Measurements from ENCODE around the gene SOD1. TPM values are rescaled to one million over a fixed set of nuclear protein-coding genes. Genes with fewer than 3 reads are reported as not detected.

Gene SOD1
- total and polyA plus RNA-seq, 8 donors: 45.5 to 358 (median 177) TPM

DNA sequence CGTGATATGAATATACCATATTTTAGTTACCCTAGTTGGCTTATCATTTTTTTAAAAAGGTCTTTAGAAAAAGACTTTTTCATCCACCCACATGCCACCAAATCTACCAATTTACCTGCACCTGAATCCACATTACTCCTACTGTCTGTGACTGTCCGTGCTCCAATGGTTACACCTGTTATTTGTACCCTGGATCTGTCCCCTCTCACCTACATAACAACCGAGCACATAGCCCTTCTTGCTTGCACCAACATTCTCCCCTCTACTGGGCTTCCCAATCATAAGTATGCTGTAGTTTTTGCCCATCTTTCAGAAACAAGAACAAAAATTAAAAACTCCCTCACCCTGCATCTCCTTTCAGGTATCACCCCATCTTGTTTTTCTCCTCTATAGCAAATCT, 17.6 kb downstream of the SOD1 start:
- intact Hi-C loops (cut with DNase I; ENCODE audit: low total_unique reads): no loop called here
- TF ChIP-seq EP300 (IDR thresholded peaks at IDR 0.05) (no peak), POLR2A (IDR thresholded peaks at IDR 0.05) (no peak), POLR2AphosphoS5 (IDR thresholded peaks at IDR 0.05) (no peak)
- TF ChIP-seq, protein P1, sequence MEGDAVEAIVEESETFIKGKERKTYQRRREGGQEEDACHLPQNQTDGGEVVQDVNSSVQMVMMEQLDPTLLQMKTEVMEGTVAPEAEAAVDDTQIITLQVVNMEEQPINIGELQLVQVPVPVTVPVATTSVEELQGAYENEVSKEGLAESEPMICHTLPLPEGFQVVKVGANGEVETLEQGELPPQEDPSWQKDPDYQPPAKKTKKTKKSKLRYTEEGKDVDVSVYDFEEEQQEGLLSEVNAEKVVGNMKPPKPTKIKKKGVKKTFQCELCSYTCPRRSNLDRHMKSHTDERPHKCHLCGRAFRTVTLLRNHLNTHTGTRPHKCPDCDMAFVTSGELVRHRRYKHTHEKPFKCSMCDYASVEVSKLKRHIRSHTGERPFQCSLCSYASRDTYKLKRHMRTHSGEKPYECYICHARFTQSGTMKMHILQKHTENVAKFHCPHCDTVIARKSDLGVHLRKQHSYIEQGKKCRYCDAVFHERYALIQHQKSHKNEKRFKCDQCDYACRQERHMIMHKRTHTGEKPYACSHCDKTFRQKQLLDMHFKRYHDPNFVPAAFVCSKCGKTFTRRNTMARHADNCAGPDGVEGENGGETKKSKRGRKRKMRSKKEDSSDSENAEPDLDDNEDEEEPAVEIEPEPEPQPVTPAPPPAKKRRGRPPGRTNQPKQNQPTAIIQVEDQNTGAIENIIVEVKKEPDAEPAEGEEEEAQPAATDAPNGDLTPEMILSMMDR (IDR thresholded peaks at IDR 0.05): no peak

DNA sequence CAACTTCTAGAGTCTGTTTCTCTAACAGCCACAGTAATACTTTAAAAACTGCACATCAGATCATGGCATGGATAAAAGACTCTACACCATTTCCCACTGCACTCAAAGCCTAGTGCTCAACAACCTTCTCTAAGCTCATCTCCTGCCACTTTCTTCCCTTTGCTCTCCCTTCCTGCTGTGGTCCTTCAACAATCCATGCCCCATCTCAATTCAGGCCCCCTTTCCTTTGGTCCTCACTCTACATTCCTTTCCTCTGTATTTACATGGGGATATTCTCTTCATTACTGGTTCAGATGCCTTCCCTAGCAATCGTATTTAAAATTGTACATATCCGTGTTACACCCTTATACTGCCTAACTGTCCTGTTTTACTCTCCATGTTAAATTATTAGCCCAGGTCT, 19.0 kb downstream of the SOD1 start:
- no peak for TF ChIP-seq EP300 (IDR thresholded peaks at IDR 0.05)
- no peak for TF ChIP-seq POLR2A (IDR thresholded peaks at IDR 0.05)
- TF ChIP-seq POLR2AphosphoS5 (IDR thresholded peaks at IDR 0.05): no peak
- TF ChIP-seq, protein P1 (IDR thresholded peaks at IDR 0.05): no peak
- peaks cover 0 to 11% (median 3%) of the 10 kb centered on the region in 4 donors for H3K4me1 ChIP-seq
- no peaks in the 10 kb centered on the region for H3K9me3 ChIP-seq
- DNase-seq: no peak
- WGBS, 5 donors: 91 to 96% (median 93%) methylated on average over 2 of the region's 2 CpGs
- no peak overlapping the region for H3K4me3 ChIP-seq
- no peaks in the 10 kb centered on the region for H3K27me3 ChIP-seq
- H3K27ac ChIP-seq: no peak overlapping the region
- intact Hi-C loops (cut with DNase I; ENCODE audit: low total_unique reads): no loop called here
- H3K36me3 ChIP-seq: peaks cover 8 to 52% (median 38%) of the 10 kb centered on the region in 4 donors

More for the DNA sequence above, 17.6 kb downstream of the SOD1 start:
- no peak for DNase-seq
- peaks cover 0 to 40% (median 26%) of the 10 kb centered on the region in 4 donors for H3K36me3 ChIP-seq
- peaks cover 0 to 21% (median 8%) of the 10 kb centered on the region in 4 donors for H3K4me1 ChIP-seq
- no peak overlapping the region for H3K27ac ChIP-seq
- no peaks in the 10 kb centered on the region for H3K9me3 ChIP-seq
- WGBS, 5 donors: 94 to 98% (median 97%) methylated on average over 3 of the region's 3 CpGs
- no peak overlapping the region for H3K4me3 ChIP-seq
- no peaks in the 10 kb centered on the region for H3K27me3 ChIP-seq

DNA sequence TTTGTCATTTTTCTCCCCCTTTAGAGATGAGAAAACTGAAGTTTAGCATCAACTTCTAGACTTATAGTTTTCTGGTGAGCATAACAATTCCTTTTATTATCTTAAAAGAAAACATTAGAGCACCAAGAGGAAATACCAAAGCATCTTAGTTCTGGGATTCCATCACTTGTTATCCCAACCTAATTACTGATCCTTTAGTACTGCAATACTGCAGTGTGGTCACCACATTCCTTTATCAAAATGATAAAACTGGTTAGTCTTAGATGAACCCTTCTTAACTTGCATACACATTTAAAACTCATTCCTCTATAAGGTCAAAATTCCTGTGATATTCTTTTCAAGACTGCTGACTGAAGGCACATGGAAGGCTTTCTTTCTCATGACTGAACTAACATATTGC, 23.1 kb downstream of the SOD1 start:
- Histone ChIP-seq H3K4me3 (no peak overlapping the region), H3K4me1 (peaks cover 0 to 4% (median 0%) of the 10 kb centered on the region in 4 donors), H3K9me3 (no peaks in the 10 kb centered on the region), H3K27ac (no peak overlapping the region), H3K36me3 (peaks cover 24 to 88% (median 77%) of the 10 kb centered on the region in 4 donors), H3K27me3 (no peaks in the 10 kb centered on the region)
- DNase-seq: no peak
- intact Hi-C loops (cut with DNase I; ENCODE audit: low total_unique reads): no loop called here
- no peak for TF ChIP-seq EP300 (IDR thresholded peaks at IDR 0.05)
- no peak for TF ChIP-seq POLR2AphosphoS5 (IDR thresholded peaks at IDR 0.05)
- TF ChIP-seq POLR2A (IDR thresholded peaks at IDR 0.05): no peak
- TF ChIP-seq, protein P1 (IDR thresholded peaks at IDR 0.05): no peak

DNA sequence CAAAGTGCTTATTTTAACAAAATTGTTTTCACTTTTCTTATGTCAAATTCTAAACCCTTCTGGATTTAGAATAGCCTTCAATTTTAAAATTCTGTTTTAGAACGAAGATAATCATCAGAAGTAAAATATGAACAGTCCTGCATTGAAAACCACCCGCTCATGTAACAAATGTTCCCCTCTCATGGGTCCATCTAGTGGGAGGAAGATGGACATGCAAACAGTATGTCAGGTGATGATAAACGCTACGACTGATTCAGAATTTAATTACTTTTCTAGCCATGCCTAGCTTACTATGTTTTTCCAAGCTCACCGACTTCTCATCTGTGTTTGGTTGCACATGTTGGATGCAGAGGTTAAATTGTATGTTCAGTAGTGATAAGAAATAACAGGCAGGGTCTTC, 23.5 kb downstream of the SOD1 start:
- Histone ChIP-seq H3K27me3 (no peaks in the 10 kb centered on the region), H3K4me3 (no peak overlapping the region), H3K9me3 (no peaks in the 10 kb centered on the region), H3K36me3 (peaks cover 24 to 91% (median 81%) of the 10 kb centered on the region in 4 donors), H3K4me1 (peaks cover 0 to 4% (median 0%) of the 10 kb centered on the region in 4 donors), H3K27ac (no peak overlapping the region)
- intact Hi-C loops (cut with DNase I; ENCODE audit: low total_unique reads): no loop called here
- no peak for DNase-seq
- TF ChIP-seq EP300 (IDR thresholded peaks at IDR 0.05) (no peak), POLR2A (IDR thresholded peaks at IDR 0.05) (no peak), POLR2AphosphoS5 (IDR thresholded peaks at IDR 0.05) (no peak)
- TF ChIP-seq, protein P1 (IDR thresholded peaks at IDR 0.05): no peak
- 84 to 90% (median 86%) methylated on average over 5 of the region's 5 CpGs for WGBS, 5 donors
